ENCODE data around the gene TFCP2. TPM values are rescaled to one million over a fixed set of nuclear protein-coding genes. Genes with fewer than 3 reads are reported as not detected.

TFCP2 gene
- total RNA-seq, 2 donors from 2014 or later: 7.9 to 9.9 TPM

DNA sequence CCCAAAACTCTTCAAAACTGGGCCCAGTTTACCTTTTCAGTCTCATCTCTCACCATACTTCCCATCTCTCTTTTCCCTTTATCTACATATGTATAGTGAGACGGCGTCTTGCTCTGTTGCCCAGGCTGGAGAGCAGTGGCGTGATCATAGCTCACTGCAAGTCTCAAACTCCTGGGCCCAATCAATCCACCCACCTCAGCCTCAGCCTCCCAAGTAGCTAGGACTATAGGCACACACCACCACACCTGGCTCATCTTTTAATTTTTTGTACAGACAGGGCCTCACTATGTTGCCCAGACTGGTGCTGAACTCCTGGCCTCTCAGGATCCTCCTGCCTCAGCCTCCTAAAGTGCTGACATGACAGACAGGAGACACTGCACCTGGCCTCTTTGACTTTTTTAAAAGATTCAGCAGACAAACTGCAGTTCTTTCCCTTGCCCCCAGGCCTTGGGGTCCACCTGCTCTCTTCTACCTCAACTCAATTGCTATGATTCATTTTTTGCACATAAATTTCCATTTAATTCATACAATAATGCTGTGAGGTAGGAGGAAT is 33.6 kb downstream of the TFCP2 start:
- intact Hi-C loops (cut with DNase I): no loop called here
- Histone ChIP-seq H3K27ac (no peak overlapping the region), H3K36me3 (replicated peaks in 1 of 2; ENCODE audit: insufficient read depth in 1 of 2, low read depth in 2 of 2) (no peaks in the 10 kb centered on the region), H3K4me1 (no peaks in the 10 kb centered on the region), H3K9me3 (no peaks in the 10 kb centered on the region), H3K4me3 (no peak overlapping the region), H3K27me3 (no peaks in the 10 kb centered on the region)
- TF ChIP-seq, protein P1, sequence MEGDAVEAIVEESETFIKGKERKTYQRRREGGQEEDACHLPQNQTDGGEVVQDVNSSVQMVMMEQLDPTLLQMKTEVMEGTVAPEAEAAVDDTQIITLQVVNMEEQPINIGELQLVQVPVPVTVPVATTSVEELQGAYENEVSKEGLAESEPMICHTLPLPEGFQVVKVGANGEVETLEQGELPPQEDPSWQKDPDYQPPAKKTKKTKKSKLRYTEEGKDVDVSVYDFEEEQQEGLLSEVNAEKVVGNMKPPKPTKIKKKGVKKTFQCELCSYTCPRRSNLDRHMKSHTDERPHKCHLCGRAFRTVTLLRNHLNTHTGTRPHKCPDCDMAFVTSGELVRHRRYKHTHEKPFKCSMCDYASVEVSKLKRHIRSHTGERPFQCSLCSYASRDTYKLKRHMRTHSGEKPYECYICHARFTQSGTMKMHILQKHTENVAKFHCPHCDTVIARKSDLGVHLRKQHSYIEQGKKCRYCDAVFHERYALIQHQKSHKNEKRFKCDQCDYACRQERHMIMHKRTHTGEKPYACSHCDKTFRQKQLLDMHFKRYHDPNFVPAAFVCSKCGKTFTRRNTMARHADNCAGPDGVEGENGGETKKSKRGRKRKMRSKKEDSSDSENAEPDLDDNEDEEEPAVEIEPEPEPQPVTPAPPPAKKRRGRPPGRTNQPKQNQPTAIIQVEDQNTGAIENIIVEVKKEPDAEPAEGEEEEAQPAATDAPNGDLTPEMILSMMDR (IDR thresholded peaks at IDR 0.05): no peak
- no peak for TF ChIP-seq POLR2A (IDR thresholded peaks at IDR 0.05)
- ATAC-seq: no peak
- no peak for DNase-seq
- WGBS, 2 donors: 65 to 100% methylated on average over 3 of the region's 3 CpGs

DNA sequence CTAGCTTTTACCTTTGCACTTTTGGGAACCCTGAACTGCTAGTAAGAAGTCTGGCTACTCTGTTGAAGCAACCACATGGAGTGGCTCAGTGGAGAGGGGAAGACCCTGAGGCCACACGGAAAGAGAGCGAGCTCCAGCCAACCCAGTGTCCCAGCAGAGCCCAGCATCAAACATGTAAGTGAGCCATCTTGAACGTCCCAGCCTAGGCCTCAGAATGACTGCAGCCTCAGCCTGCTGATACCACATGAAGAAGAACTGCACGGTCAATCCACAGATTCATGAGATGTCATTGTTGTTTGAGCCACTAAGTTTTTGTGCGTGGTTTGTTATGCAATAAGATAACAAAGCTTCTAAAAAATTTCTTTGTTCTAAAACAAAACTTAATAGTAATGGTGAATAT is 40.2 kb downstream of the TFCP2 start:
- Histone ChIP-seq H3K9me3 (no peaks in the 10 kb centered on the region), H3K36me3 (replicated peaks in 1 of 2; ENCODE audit: insufficient read depth in 1 of 2, low read depth in 2 of 2) (no peaks in the 10 kb centered on the region), H3K27me3 (no peaks in the 10 kb centered on the region), H3K4me1 (no peaks in the 10 kb centered on the region), H3K4me3 (no peak overlapping the region), H3K27ac (no peak overlapping the region)
- WGBS, 2 donors: 68 to 82% methylated on average over 4 to 5 of the region's 5 CpGs
- TF ChIP-seq, protein P1 (IDR thresholded peaks at IDR 0.05): no peak
- TF ChIP-seq POLR2A (IDR thresholded peaks at IDR 0.05): no peak
- intact Hi-C loops (cut with DNase I): no loop called here
- DNase-seq: no peak
- no peak for ATAC-seq

DNA sequence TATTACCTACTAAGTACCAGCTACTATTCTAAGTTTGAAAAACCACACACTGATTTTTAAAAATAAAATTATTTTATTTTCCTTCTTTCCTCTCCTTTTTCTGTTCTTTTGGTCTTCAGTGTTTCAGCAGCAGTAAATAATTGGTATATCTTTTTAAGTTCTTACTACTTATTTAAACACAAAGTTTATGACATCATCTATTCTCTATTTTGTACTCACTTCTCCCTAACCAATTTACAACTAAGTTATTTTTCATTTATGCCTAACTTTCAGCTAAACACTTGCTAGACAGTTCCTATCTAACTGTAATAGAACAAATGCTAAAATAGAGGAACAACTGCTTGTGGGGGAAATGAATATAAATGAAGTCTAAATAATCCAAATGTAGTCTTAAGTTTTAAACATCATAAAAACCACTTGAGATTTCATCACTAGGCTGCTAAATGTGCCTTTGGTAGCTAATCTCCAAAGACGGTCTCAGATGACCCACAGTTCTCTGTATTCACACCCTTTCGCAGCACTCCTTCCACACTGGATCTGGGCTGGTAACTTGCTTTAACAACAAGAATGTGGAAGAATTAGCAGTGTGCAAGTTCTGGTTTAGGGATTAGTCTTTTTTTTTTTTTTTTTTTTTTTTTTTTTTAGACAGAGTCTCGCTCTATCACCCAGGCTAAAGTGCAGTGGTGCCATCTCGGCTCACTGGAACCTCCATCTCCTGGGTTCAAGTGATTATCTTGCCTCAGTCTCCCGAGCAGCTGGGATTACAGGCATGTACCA is 41.0 kb downstream of the TFCP2 start:
- 89 to 97% methylated on average over 5 of the region's 5 CpGs for WGBS, 2 donors
- Histone ChIP-seq H3K9me3 (no peaks in the 10 kb centered on the region), H3K27me3 (no peaks in the 10 kb centered on the region), H3K4me1 (no peaks in the 10 kb centered on the region), H3K36me3 (replicated peaks in 1 of 2; ENCODE audit: insufficient read depth in 1 of 2, low read depth in 2 of 2) (no peaks in the 10 kb centered on the region), H3K4me3 (no peak overlapping the region), H3K27ac (no peak overlapping the region)
- intact Hi-C loops (cut with DNase I): no loop called here
- TF ChIP-seq, protein P1 (IDR thresholded peaks at IDR 0.05): no peak
- TF ChIP-seq POLR2A (IDR thresholded peaks at IDR 0.05): no peak
- DNase-seq (no peak), ATAC-seq (no peak)

DNA sequence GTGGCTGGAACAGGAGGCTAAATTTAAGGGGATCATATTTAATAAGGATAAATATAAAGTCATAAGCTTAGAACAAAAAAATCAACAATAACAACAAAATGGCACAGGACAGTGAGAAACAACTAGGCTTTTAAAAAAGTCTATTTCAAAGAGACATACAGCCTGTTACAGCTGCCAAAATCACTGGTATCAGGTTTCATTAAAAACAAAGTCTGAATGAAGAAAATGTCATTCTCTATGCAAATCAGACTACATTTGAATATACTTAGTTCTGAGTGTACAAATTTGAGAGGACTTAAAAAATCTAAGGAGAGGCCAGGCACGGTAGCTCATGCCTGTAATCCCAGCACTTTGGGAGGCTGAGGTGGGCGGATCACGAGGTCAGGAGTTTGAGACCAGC is 44.0 kb downstream of the TFCP2 start:
- H3K9me3 ChIP-seq: no peaks in the 10 kb centered on the region
- H3K27me3 ChIP-seq: no peaks in the 10 kb centered on the region
- no peak for DNase-seq
- TF ChIP-seq, protein P1 (IDR thresholded peaks at IDR 0.05): no peak
- no peak for TF ChIP-seq POLR2A (IDR thresholded peaks at IDR 0.05)
- no peaks in the 10 kb centered on the region for H3K36me3 ChIP-seq (replicated peaks in 1 of 2; ENCODE audit: insufficient read depth in 1 of 2, low read depth in 2 of 2)
- no peaks in the 10 kb centered on the region for H3K4me1 ChIP-seq
- H3K4me3 ChIP-seq: no peak overlapping the region
- intact Hi-C loops (cut with DNase I): no loop called here
- ATAC-seq: no peak
- WGBS, 2 donors: 83 to 94% methylated on average over 3 of the region's 3 CpGs
- H3K27ac ChIP-seq: no peak overlapping the region
